Psoas muscle (tissue), 8 donors: Measurements from ENCODE around the gene TTBK1. TPM values are rescaled to one million over a fixed set of nuclear protein-coding genes. Genes with fewer than 3 reads are reported as not detected.

ENCODE experiments used
- ATAC-seq, 4 donors: fragments of 200-7000 bp; cut with Tn5 transposase; one replicate each; pipeline ENCODE4 v1.9.1; 2020; ENCODE audit warnings: moderate library complexity in 3 of 4, mild to moderate bottlenecking in 2 of 4
- DNase-seq, 2 donors: peaks; one replicate each; pipeline ENCODE4 v3.0.0-alpha.2; 2020
- H3K27ac ChIP-seq: fragments of 200-600 bp; one replicate; pipeline ENCODE4 v1.8.0; 2022
- H3K27me3 ChIP-seq, 3 donors: fragments of 200-600 bp in 1 of 3; one replicate each; pipeline versions ENCODE4 v1.6.1 to v1.8.0; 2013 to 2022; ENCODE audit warnings: low read length in 2 of 3, mild to moderate bottlenecking in 2 of 3, moderate library complexity in 1 of 3; ENCODE audit not compliant: insufficient read depth in 3 of 3
- H3K36me3 ChIP-seq, 2 donors: fragments of 200-600 bp in 1 of 2; one replicate each; pipeline versions ENCODE4 v1.6.1 to v1.8.0; 2013 to 2022; ENCODE audit warnings: low read depth in 1 of 2, mild to moderate bottlenecking in 1 of 2, moderate library complexity in 1 of 2; ENCODE audit not compliant: insufficient read depth in 1 of 2
- H3K4me1 ChIP-seq: fragments of 200-600 bp; one replicate; pipeline ENCODE4 v1.8.0; 2022
- H3K4me3 ChIP-seq: fragments of 200-600 bp; one replicate; pipeline ENCODE4 v1.8.0; 2022; ENCODE audit warnings: mild to moderate bottlenecking
- H3K9me3 ChIP-seq: fragments of 200-600 bp; one replicate; pipeline ENCODE4 v1.8.0; 2022
- WGBS, 3 donors: extraction: QIAGEN DNeasy Blood & Tissue Kit; methylation state at CpG; one replicate each; pipeline versions ENCODE4 v1.1.6 to v1.1.7; 2013; 5-methylcytosine and 5-hydroxymethylcytosine counted together
- intact Hi-C, 2 donors: fragments of 100-400 bp; cut with DNase I; formaldehyde crosslinking; loops; one replicate each; pipeline versions ENCODE4 v1.11.0 to v1.14.2; 2022
- polyA plus RNA-seq, 3 donors: library from polyadenylated mRNA; stranded (reverse); fragments of 200-250 nt; gene quantifications; one replicate each; pipeline ENCODE4 v1.2.3, GENCODE V29; 2013
- total RNA-seq, 4 donors: library from RNA; stranded (reverse); fragmentation: NEBNext Ultra II Directional in 2 of 4; extraction: Animal tissue kit (Norgen Biotek cat#: 25700) in 2 of 4; gene quantifications; one replicate each; pipeline versions ENCODE4 v1.2.1 to v1.2.4, GENCODE V29; 2021 to 2023
- TF ChIP-seq, protein P1 (sequence below): fragments of 200-600 bp; IDR thresholded peaks from one replicate; pipeline ENCODE4 v1.8.0; 2022; ENCODE audit warnings: antibody characterized with exemption
- donor health status: healthy with polysubstance abuse.
- donor health status: DM: no; HTN: no; CAD: no; lungs with moderate emphysema.
- donor health status: Bipolar disorder and iron deficiency.
- donor health status: healthy.
- donor health status: DM: yes; HTN: yes; CAD: no.
- donor health status: DM: no; HTN: no; CAD: no.
- donor health status: DM: no; HTN: no; CAD: no.
- donor health status: DM: yes; HTN: yes; CAD: no.

Gene TTBK1
- total and polyA plus RNA-seq, 7 donors = 0.01 to 0.03 TPM; not detected in 5

DNA sequence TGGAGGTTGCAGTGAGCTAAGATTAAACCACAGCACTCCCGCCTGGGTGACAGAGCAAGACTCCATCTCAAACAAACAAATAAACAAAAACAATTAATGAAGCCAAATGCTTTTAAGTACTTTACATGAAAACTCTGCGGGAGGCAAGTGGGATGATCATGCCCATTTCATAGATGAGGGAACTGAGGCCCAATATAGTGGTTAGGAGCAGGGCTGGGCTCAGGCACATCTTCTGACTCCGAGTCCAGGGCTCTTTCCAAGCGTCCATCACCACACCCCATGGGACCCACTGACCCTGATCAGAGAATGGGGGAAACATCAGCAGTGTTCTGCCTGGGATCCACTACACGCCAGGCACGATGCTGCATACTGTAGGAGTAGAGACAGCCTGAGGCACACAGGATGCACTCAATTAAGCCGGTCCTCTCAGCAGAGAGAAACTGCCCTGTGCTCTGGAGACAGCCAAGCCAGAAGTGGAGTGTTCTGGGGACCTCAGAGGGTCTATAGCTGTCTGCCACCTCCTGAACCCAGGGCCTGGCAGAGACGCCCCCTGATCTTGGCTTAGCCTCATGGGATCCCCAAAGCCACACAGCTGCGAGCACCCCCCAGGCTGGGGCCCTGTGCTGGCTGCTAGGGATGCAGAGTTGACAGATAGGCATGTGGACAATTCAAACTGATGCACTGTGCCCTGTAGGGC lies 13.5 kb downstream of the TTBK1 start:
- Histone ChIP-seq H3K4me3 (no peak overlapping the region), H3K9me3 (no peaks in the 10 kb centered on the region), H3K4me1 (no peaks in the 10 kb centered on the region), H3K27me3 (peaks cover 0 to 9% (median 4%) of the 10 kb centered on the region in 3 donors), H3K27ac (no peak overlapping the region), H3K36me3 (no peaks in the 10 kb centered on the region)
- peak in 1 of 2 donors; percentile 7 for DNase-seq
- WGBS, 3 donors = 77 to 82% (median 79%) methylated on average over 9 of the region's 9 CpGs
- intact Hi-C loops = no loop called here
- ATAC-seq = no peak
- TF ChIP-seq, protein P1, sequence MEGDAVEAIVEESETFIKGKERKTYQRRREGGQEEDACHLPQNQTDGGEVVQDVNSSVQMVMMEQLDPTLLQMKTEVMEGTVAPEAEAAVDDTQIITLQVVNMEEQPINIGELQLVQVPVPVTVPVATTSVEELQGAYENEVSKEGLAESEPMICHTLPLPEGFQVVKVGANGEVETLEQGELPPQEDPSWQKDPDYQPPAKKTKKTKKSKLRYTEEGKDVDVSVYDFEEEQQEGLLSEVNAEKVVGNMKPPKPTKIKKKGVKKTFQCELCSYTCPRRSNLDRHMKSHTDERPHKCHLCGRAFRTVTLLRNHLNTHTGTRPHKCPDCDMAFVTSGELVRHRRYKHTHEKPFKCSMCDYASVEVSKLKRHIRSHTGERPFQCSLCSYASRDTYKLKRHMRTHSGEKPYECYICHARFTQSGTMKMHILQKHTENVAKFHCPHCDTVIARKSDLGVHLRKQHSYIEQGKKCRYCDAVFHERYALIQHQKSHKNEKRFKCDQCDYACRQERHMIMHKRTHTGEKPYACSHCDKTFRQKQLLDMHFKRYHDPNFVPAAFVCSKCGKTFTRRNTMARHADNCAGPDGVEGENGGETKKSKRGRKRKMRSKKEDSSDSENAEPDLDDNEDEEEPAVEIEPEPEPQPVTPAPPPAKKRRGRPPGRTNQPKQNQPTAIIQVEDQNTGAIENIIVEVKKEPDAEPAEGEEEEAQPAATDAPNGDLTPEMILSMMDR = no peak

- no peak for ATAC-seq
- intact Hi-C loops = no loop called here
- TF ChIP-seq, protein P1 = no peak
Observed at GRCh38 chr6:43257367-43258145, 14.3 kb downstream of the TTBK1 start.

DNA sequence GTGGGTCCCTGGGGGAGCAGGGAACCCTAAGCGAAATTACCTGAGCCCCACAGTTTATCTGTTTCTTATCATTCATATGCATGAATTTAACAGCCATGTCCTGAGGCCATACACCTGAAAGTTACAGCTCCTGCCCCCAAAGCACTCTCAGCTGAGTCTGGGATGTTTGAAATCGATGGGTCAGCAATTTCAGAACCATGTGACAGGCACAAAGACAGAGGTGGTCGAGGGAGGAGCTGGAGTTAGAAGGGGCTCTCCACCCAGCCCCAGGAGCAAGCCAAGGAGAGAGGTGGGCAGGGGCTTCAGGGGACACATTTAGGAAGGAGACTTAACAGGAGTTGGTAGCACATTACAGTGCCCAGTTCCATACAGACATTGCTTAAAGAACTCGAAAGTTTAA lies 14.9 kb downstream of the TTBK1 start:
- ATAC-seq (no peak), DNase-seq (no peak)
- Histone ChIP-seq H3K4me3 (no peak overlapping the region), H3K9me3 (no peaks in the 10 kb centered on the region), H3K4me1 (no peaks in the 10 kb centered on the region), H3K27ac (no peak overlapping the region), H3K36me3 (no peaks in the 10 kb centered on the region), H3K27me3 (peaks cover 0 to 1% (median 0%) of the 10 kb centered on the region in 3 donors)
- intact Hi-C loops = no loop called here
- WGBS, 3 donors = 66 to 77% (median 71%) methylated on average over 4 of the region's 4 CpGs
- TF ChIP-seq, protein P1 = no peak

More at GRCh38 chr6:43257367-43258145, 14.3 kb downstream of the TTBK1 start:
- DNase-seq = peak in 1 of 2 donors; percentile 32
- WGBS, 3 donors = 75 to 80% (median 79%) methylated on average over 11 to 12 of the region's 12 CpGs
- Histone ChIP-seq H3K27ac (no peak overlapping the region), H3K4me1 (no peaks in the 10 kb centered on the region), H3K36me3 (no peaks in the 10 kb centered on the region), H3K27me3 (peaks cover 0 to 7% (median 4%) of the 10 kb centered on the region in 3 donors), H3K4me3 (no peak overlapping the region), H3K9me3 (no peaks in the 10 kb centered on the region)

DNA sequence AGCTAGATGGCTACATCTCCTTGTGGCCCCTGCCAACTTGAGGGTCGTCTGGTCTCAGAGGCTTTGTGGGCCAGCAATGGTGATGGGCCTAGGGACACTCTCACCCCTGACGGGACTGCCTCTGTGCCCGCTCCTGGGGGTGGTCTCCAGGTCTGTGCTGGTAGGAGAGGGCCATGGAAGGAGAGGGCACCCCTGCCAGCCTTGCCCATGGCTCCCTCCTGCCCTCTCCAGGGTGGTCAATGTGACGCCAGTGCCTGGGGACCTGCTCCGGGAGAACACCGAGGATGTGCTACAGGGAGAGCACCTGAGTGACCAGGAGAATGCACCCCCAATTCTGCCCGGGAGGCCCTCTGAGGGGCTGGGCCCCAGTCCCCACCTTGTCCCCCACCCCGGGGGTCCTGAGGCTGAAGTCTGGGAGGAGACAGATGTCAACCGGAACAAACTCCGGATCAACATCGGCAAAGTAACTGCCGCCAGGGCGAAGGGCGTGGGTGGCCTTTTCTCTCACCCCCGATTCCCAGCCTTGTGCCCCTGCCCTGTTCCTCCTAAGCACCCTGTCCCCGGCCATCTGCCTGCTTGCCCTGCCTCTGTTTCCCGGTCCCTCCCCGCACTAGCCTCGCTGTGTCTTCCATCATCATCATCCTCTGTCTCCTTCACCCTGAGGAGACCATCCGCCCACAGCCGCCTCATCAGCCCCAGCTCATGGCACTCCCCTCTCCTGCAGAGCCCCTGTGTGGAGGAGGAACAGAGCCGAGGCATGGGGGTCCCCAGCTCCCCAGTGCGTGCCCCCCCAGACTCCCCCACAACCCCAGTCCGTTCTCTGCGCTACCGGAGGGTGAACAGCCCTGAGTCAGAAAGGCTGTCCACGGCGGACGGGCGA lies 15.8 kb downstream of the TTBK1 start:
- ATAC-seq (no peak), DNase-seq (peak in 1 of 2 donors; percentile 22)
- Histone ChIP-seq H3K27ac (no peak overlapping the region), H3K9me3 (no peaks in the 10 kb centered on the region), H3K4me3 (no peak overlapping the region), H3K36me3 (no peaks in the 10 kb centered on the region), H3K27me3 (no peaks in the 10 kb centered on the region), H3K4me1 (no peaks in the 10 kb centered on the region)
- intact Hi-C loops = no loop called here
- TF ChIP-seq, protein P1 = no peak
- 86 to 91% (median 87%) methylated on average over 30 of the region's 30 CpGs for WGBS, 3 donors
